Retinal pigment epithelial cell (primary cell): ENCODE measurements around the gene SHH.
A peak's percentile ranks its signal among the peaks of the same experiment; 100 is the strongest.

Experiments
- DNase-seq: peaks from one replicate; pipeline ENCODE4 v3.0.0-alpha.2; 2010; ENCODE audit warnings: low read depth
- H3K4me3 ChIP-seq: 2 replicates; pipeline ENCODE4 v1.5.1; 2011; ENCODE audit warnings: mild to moderate bottlenecking, low read length, control low read depth, moderate library complexity
- TF ChIP-seq, protein P1 (sequence below): conservative IDR thresholded peaks from 2 replicates; pipeline ENCODE4 v1.5.1; 2011; ENCODE audit warnings: low read depth, low read length, control low read depth, inconsistent platforms

The SHH gene

DNA sequence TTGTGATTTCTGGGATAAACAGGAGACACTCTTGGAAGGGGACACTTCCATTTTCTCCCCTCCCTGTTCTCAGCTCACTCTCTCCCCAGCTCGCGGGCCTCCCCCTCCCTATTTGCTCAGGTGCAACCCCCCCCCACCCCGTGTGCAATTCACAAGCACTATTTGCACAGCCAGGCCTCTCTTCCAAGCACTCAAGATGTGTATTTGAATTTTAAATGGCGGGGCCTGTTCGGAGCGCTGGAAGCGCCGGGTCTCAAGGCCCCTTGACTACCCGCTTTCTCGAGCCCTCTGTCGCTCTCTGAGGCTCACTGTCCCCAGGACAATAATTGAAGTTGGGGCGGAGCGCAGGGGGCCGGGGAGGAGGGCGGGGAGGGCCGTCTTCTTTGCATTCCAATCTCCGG lies 7.8 kb downstream of the SHH start:
- H3K4me3 ChIP-seq: no peak overlapping the region
- no peak for DNase-seq
- TF ChIP-seq, protein P1, sequence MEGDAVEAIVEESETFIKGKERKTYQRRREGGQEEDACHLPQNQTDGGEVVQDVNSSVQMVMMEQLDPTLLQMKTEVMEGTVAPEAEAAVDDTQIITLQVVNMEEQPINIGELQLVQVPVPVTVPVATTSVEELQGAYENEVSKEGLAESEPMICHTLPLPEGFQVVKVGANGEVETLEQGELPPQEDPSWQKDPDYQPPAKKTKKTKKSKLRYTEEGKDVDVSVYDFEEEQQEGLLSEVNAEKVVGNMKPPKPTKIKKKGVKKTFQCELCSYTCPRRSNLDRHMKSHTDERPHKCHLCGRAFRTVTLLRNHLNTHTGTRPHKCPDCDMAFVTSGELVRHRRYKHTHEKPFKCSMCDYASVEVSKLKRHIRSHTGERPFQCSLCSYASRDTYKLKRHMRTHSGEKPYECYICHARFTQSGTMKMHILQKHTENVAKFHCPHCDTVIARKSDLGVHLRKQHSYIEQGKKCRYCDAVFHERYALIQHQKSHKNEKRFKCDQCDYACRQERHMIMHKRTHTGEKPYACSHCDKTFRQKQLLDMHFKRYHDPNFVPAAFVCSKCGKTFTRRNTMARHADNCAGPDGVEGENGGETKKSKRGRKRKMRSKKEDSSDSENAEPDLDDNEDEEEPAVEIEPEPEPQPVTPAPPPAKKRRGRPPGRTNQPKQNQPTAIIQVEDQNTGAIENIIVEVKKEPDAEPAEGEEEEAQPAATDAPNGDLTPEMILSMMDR: no peak

DNA sequence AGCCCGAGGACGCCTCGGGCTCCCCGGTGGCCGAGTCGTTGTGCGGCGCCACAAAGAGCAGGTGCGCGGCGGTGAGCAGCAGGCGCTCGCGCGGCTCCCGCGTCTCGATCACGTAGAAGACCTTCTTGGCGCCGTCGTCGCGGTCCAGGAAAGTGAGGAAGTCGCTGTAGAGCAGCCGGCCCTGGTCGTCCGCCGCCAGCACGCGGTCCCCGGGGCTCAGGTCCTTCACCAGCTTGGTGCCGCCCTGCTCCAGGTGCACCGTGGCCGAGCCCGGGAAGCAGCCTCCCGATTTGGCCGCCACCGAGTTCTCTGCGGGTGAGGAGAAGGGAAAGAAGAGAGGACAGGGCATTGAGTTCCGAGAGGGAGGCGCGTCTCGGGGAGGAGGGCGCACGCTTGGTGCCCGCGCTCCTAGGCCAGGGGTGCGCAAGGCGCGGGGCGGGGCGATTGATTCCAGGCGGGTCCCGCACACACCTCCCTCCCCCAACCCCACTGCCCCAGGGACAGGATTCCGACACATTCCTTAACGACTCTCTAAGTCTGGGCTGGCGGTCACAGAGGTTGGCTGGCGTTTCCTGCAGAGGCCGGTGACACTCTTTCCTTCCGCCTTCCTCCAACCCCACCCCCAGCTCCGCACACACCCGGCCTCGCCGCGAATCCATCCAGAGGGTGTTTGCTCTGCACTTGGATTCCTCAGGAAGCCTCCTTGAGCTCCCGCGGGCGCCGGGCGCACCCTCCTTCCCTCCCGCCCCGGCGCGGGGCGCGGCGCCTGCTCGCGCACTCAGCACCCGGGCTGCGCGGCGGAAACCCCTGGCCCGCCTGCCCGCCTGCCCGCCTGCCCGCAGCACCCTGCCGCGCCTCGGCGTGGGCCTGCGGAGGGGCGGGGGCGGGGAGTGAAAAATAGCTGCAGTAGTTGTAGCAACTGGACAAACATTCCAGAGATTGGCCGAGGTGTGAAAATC lies 8.6 kb downstream of the SHH start:
- TF ChIP-seq, protein P1: no peak
- H3K4me3 ChIP-seq: peak overlapping the region; percentile 23
- DNase-seq: no peak

DNA sequence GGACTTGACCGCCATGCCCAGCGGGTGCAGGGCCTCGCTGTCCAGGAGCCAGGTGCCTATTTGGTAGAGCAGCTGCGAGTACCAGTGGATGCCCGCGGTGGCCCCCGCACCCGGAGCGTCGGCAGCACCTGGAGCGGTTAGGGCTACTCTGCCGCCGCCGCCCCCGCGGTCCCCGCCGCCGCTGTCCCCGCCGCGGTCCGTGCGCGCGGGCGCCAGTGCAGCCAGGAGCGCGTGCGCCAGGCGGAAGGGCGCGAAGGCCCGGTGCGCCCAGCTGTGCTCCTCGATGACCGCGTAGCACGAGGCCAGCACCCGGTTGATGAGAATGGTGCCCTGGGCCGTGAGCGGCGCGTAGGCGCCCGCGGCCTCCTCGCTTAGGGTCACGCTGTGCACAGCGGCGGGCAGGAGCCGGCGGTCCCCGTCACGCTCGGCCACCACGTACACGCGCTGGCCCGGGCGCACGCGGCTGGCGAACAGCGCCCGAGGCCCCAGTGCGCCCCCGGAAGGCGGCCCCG lies 9.3 kb downstream of the SHH start:
- TF ChIP-seq, protein P1: no peak
- DNase-seq: no peak
- H3K4me3 ChIP-seq: no peak overlapping the region

DNA sequence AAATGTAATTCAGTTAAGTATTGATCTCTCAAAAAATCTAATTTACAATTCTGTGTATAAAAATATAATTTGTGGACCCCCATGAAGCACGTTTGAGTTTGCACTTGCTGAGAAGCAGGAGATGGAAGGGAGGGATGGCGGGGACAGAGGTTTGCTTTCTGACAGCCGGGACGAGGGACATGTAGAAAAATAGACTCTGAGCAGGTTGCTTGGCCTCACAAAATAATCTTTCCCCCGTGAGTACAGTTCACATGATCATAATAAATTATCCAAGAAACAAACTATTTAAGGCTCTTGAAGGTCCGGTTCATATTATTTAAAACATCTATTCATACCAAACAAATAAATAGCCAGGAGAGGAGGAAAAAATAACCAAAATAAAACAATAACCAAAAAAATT lies 10.0 kb downstream of the SHH start:
- no peak overlapping the region for H3K4me3 ChIP-seq
- TF ChIP-seq, protein P1: no peak
- DNase-seq: no peak

DNA sequence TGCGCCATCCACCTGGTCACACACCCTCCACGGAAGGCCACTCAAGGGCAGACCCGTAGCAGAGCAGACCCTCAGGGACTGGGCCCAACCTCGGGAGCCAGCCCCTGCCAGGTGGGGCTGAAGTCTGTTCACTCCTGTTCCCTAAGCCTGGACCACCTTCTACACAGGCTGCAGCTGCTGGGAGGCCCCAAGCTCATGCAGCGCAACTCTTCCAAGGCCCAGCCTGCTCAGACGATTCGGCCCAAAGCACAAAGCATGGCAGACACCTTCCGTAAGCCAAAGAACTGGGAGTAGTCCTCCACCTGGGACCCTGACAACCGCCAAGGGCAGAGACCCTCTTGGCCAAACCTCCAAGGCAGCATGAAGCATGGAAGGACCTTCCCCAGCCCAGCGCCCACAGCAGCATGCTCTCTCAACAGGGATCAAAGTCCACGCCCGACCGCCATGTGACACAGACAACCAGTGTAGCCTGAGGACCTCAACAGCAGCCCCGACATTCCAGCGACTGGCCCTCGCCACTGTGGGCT lies 11.5 kb downstream of the SHH start:
- TF ChIP-seq, protein P1: no peak
- no peak overlapping the region for H3K4me3 ChIP-seq
- no peak for DNase-seq

DNA sequence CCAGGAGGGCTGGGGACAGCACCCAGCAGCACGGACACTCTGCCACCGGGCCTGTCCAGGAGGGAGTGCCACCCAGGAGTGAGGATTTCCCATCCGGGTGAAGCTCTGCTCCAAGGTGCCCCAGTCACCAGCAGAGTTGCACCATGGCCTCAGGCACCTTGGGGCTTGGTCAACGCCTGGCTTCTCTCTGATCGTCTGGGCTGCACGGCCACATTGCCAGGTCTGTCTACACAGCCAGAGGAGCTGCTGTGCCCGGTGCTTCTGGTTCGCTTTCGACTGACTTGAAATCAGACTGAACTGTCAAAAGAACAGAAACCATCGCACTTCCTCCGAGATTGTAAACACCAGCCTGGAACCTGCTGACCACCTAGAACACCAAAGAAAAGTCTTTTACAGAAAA lies 12.0 kb downstream of the SHH start:
- DNase-seq: no peak
- TF ChIP-seq, protein P1: no peak

More for the DNA sequence above, 12.0 kb downstream of the SHH start:
- no peak overlapping the region for H3K4me3 ChIP-seq
